Cardiac fibroblast (primary cell): ENCODE results near the gene PCDHGA6.
"Not testable (repeated sequence)": the region's sequence is repeated elsewhere in the genome, so short reads cannot be mapped to it uniquely, and the experiment has no call there.

Source experiments
- DNase-seq, 2 donors: peaks; one replicate each; pipeline versions ENCODE4 v3.0.0 to v3.0.0-alpha.2; 2010; ENCODE audit warnings: low read depth in 2 of 2
- H3K4me3 ChIP-seq, 2 donors: replicated peaks in 1 of 2; 1 replicate in 1 of 2; 2 replicates in 1 of 2; pipeline ENCODE4 v1.5.1; 2011; ENCODE audit warnings: low read depth in 2 of 2, low read length in 2 of 2, mild to moderate bottlenecking in 2 of 2, moderate library complexity in 1 of 2
- TF ChIP-seq, protein P1 (sequence below): IDR thresholded peaks from one replicate; pipeline ENCODE4 v1.5.1; 2011; ENCODE audit warnings: low read depth, mild to moderate bottlenecking, low read length, inconsistent platforms

The PCDHGA6 gene

DNA sequence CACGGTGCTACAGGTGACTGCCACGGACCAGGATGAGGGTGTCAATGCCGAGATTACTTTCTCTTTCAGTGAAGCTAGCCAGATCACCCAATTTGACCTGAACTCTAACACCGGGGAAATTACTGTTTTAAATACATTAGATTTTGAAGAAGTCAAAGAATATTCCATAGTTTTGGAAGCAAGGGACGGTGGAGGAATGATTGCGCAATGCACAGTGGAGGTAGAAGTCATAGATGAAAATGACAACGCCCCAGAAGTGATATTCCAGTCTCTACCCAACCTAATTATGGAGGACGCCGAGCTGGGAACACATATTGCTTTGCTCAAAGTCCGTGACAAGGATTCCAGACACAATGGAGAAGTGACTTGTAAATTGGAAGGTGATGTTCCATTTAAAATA lies 15.0 kb downstream of the PCDHGA6 start:
- DNase-seq = no peak
- TF ChIP-seq, protein P1, sequence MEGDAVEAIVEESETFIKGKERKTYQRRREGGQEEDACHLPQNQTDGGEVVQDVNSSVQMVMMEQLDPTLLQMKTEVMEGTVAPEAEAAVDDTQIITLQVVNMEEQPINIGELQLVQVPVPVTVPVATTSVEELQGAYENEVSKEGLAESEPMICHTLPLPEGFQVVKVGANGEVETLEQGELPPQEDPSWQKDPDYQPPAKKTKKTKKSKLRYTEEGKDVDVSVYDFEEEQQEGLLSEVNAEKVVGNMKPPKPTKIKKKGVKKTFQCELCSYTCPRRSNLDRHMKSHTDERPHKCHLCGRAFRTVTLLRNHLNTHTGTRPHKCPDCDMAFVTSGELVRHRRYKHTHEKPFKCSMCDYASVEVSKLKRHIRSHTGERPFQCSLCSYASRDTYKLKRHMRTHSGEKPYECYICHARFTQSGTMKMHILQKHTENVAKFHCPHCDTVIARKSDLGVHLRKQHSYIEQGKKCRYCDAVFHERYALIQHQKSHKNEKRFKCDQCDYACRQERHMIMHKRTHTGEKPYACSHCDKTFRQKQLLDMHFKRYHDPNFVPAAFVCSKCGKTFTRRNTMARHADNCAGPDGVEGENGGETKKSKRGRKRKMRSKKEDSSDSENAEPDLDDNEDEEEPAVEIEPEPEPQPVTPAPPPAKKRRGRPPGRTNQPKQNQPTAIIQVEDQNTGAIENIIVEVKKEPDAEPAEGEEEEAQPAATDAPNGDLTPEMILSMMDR = no peak
- no peak overlapping the region for H3K4me3 ChIP-seq

DNA sequence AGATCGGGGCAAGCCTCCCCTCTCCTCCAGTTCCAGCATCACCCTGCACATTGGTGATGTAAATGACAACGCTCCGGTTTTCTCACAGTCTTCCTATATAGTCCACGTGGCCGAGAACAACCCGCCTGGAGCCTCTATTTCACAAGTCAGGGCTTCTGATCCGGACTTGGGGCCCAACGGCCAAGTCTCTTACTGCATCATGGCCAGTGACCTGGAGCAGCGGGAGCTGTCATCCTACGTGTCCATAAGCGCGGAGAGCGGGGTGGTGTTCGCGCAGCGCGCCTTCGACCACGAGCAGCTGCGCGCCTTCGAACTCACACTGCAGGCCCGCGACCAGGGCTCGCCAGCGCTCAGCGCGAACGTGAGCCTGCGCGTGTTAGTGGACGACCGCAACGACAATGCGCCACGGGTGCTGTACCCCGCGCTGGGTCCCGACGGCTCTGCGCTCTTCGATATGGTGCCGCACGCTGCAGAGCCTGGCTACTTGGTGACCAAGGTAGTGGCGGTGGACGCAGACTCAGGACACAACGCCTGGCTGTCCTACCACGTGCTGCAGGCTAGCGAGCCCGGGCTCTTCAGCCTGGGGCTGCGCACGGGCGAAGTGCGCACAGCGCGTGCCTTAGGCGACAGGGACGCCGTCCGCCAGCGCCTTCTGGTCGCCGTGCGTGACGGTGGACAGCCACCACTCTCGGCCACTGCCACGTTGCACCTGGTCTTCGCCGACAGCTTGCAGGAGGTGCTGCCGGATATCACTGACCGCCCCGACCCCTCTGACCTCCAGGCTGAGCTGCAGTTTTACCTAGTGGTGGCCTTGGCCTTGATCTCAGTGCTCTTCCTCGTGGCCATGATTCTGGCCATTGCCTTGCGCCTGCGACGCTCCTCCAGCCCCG lies 15.7 kb downstream of the PCDHGA6 start:
- no peak overlapping the region for H3K4me3 ChIP-seq
- DNase-seq = no peak
- TF ChIP-seq, protein P1 = no peak

DNA sequence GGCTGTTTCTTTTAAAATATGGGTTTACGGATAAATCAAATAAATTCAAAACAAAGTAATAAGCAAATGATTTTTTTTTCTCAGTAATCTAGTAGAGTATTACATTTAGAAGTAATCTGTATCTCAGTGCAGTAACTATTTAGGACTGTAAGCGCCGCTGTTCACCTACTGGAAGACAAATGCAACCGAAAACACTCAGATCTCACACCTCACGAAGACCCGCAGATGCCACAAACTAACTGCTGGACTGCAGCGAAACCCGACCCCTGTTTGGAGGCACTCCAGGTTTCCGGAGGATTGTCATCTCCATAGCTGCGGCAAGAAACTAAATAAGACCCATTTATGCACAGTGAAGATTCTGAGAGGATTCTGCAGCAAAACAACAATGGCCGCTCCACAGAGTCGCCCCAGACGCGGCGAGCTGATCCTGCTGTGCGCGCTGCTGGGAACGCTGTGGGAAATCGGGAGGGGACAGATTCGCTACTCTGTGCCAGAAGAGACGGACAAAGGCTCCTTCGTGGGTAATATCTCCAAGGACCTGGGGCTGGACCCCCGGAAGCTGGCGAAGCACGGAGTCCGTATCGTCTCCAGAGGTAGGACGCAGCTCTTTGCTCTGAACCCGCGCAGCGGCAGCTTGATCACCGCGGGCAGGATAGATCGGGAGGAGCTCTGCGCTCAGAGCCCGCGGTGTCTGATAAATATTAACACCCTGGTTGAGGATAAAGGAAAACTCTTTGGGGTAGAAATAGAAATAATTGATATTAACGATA lies 18.9 kb downstream of the PCDHGA6 start, which contains the start of gene PCDHGA8:
Gene PCDHGA8 (plus strand): TSS at position 205 of the 770 bp plus-strand sequence. CDS start 181 bp downstream, at position 386.
- peak within 1 kb of the TSS; percentile 2 to 14 for H3K4me3 ChIP-seq
- TF ChIP-seq, protein P1 = peak; percentile 12
- no peak for DNase-seq

DNA sequence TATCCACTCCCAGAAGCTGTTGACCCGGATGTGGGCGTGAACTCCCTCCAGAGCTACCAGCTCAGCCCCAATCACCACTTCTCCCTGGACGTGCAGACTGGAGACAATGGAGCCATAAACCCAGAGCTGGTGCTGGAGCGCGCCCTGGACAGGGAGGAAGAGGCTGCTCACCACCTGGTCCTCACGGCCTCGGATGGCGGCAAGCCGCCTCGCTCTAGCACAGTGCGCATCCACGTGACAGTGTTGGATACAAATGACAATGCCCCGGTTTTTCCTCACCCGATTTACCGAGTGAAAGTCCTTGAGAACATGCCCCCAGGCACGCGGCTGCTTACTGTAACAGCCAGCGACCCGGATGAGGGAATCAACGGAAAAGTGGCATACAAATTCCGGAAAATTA lies 19.6 kb downstream of the PCDHGA6 start:
- DNase-seq = no peak
- no peak overlapping the region for H3K4me3 ChIP-seq
- TF ChIP-seq, protein P1 = no peak

DNA sequence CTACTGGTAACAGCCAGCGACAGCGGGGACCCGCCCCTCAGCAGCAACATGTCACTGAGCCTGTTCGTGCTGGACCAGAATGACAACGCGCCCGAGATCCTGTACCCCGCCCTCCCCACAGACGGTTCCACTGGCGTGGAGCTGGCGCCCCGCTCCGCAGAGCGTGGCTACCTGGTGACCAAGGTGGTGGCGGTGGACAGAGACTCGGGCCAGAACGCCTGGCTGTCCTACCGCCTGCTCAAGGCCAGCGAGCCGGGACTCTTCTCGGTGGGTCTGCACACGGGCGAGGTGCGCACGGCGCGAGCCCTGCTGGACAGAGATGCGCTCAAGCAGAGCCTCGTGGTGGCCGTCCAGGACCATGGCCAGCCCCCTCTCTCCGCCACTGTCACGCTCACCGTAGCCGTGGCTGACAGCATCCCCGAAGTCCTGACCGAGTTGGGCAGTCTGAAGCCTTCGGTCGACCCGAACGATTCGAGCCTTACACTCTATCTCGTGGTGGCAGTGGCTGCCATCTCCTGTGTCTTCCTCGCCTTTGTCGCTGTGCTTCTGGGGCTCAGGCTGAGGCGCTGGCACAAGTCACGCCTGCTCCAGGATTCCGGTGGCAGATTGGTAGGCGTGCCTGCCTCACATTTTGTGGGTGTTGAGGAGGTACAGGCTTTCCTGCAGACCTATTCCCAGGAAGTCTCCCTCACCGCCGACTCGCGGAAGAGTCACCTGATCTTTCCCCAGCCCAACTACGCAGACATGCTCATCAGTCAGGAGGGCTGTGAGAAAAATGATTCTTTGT lies 20.9 kb downstream of the PCDHGA6 start:
- DNase-seq, H3K4me3 ChIP-seq: not testable (repeated sequence)

DNA sequence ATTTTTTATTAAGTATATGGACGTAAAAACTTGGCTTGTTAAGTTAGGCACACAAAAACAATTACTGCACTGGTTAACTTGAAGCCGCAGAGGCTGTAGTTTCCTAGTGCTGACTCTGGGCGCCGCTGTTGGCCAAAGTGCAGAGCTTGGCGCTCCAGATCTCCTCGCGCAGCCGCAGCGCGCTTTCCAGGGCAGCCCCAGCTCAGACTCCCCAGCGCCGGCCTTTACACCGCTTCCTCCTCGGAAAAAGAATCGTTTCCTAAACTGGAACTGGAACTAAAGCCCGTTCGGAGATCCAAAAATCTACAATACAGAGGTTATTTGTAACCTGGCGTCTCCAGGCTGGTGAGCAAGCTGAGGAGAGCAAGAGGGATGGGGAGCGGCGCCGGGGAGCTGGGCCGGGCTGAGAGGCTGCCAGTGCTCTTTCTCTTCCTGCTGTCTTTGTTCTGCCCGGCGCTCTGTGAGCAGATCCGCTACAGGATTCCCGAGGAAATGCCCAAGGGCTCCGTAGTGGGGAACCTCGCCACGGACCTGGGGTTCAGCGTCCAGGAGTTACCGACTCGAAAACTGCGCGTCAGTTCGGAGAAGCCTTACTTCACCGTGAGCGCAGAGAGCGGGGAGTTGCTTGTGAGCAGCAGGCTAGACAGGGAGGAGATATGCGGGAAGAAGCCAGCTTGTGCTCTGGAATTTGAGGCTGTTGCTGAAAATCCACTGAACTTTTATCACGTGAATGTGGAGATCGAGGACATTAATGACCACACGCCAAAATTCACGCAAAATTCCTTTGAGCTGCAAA lies 24.3 kb downstream of the PCDHGA6 start, which contains the start of gene PCDHGB5:
Gene PCDHGB5 (plus strand): TSS at position 192 of the 796 bp plus-strand sequence. CDS start 181 bp downstream, at position 373.
- TF ChIP-seq, protein P1 = peak; percentile 67
- peak; percentile 75 to 77 for DNase-seq
- peak within 1 kb of the TSS; percentile 35 to 46 for H3K4me3 ChIP-seq
